Spinal cord (tissue), 10 donors: ENCODE data around the gene UCK2. TPM values are rescaled to one million over a fixed set of nuclear protein-coding genes. Genes with fewer than 3 reads are reported as not detected.

ENCODE experiments used
- DNase-seq, 6 donors: peaks; one replicate each; pipeline versions ENCODE4 v3.0.0 to v3.0.0-alpha.2; 2013 to 2015; ENCODE audit warnings: low spot score in 6 of 6, low read depth in 4 of 6
- H3K27ac ChIP-seq: one replicate; pipeline ENCODE4 v1.5.1; 2013; ENCODE audit warnings: low read depth, low read length, control low read depth
- H3K27me3 ChIP-seq: one replicate; pipeline ENCODE4 v1.6.1; 2013; ENCODE audit warnings: low read length; ENCODE audit not compliant: control insufficient read depth, insufficient read depth
- H3K36me3 ChIP-seq: one replicate; pipeline ENCODE4 v1.6.1; 2013; ENCODE audit warnings: low read length; ENCODE audit not compliant: control insufficient read depth, insufficient read depth
- H3K4me1 ChIP-seq: one replicate; pipeline ENCODE4 v1.6.1; 2013; ENCODE audit warnings: low read length; ENCODE audit not compliant: control insufficient read depth, insufficient read depth
- H3K4me3 ChIP-seq: one replicate; pipeline ENCODE4 v1.5.1; 2013; ENCODE audit warnings: low read depth, low read length, control low read depth
- H3K9me3 ChIP-seq: one replicate; pipeline ENCODE4 v1.6.1; 2013; ENCODE audit warnings: low read length; ENCODE audit not compliant: control insufficient read depth, insufficient read depth
- WGBS: methylation state at CpG from one replicate; pipeline ENCODE4 v1.1.5; 2013; ENCODE audit warnings: missing lambda C conversion rate; ENCODE audit not compliant: insufficient coverage; 5-methylcytosine and 5-hydroxymethylcytosine counted together
- polyA plus RNA-seq, 2 donors: library from polyadenylated mRNA; unstranded; fragments of 120-200 nt; gene quantifications; one replicate each; pipeline ENCODE4 v1.2.1, GENCODE V29; 2013; ENCODE audit not compliant: insufficient read length in 2 of 2
- total RNA-seq, 2 donors: library from RNA; depleted of rRNA in 1 of 2; stranded (reverse); fragments of 120-200 nt in 1 of 2; fragments of >200 nt in 1 of 2; gene quantifications; one replicate each; pipeline versions ENCODE4 v1.2.3 to v1.2.4, GENCODE V29; 2013 to 2014
- donor health status: healthy.

UCK2 gene
- total and polyA plus RNA-seq, 4 donors, result 25.3 to 39.5 (median 27.3) TPM

DNA sequence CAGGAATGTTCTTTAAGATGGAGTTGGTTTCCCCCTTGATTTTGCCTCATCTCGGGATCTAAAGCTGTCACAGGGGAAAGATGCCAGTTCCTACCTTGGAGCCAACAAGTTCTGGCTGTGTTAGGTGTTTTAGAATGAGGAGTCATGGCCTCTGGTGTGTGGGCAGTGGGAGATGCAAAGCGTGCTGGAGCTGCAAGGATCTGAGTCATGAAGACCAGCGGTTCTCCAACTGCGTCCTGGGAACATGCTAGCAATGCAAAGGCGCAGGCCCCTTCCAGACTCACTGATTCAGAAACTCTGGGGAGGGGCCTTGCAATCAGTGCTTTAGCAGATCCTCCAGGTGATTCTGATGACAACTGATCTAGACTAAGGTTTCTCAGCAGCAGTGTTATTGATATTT lies 109.1 kb downstream of the UCK2 start:
- DNase-seq, result no peak
- H3K36me3 ChIP-seq, result no peaks in the 10 kb centered on the region
- no peaks in the 10 kb centered on the region for H3K9me3 ChIP-seq
- H3K4me3 ChIP-seq, result no peak overlapping the region
- no peak overlapping the region for H3K27ac ChIP-seq
- H3K4me1 ChIP-seq, result peaks cover 5% of the 10 kb centered on the region
- no peaks in the 10 kb centered on the region for H3K27me3 ChIP-seq
- 95% methylated on average over 5 of the region's 5 CpGs for WGBS

DNA sequence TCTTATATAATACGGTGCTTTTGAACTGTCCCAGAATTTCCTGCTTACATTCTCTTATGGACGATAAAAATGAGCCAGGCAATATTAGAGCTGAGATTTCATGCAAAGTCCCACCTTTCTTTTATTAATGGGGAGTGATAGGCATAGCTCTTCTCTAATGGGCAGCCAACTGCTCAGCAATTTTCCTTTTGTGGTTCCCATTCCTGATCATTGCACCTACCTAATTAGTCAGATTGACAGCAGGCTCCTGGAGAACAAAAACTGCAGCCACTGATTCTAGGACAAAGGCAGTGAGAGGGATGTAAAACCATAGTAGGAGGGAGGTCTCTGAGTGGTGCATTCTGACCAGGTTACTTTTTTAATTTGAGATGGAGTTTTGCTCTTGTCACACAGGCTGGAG lies 110.4 kb downstream of the UCK2 start:
- 83% methylated on average over 1 of the region's 2 CpGs for WGBS
- Histone ChIP-seq H3K4me1 (peaks cover 5% of the 10 kb centered on the region), H3K27me3 (no peaks in the 10 kb centered on the region), H3K4me3 (no peak overlapping the region), H3K27ac (no peak overlapping the region), H3K9me3 (no peaks in the 10 kb centered on the region), H3K36me3 (no peaks in the 10 kb centered on the region)
- peak in 1 of 6 donors; percentile 54 for DNase-seq

DNA sequence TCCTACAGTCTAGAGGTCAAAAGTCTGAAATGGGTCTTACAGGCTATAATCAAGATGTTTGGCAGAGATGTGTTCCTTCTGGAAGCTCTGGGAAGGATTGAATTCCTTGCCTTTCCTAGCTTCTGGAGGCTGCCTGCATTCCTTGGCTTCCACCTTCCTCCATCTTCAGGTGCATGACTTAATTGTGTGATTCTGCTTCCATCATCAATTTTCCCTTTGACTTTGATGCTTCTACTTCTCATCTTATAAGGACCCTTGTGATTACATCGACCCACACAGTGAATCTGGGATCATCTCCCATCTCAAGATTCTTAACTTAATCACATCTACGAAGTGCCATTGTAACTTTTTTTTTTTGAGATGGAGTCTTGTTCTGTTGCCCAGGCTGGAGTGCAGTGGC lies 111.4 kb downstream of the UCK2 start:
- no peak for DNase-seq
- H3K4me1 ChIP-seq, result peaks cover under 1% of the 10 kb centered on the region
- H3K27me3 ChIP-seq, result no peaks in the 10 kb centered on the region
- H3K4me3 ChIP-seq, result no peak overlapping the region
- H3K36me3 ChIP-seq, result no peaks in the 10 kb centered on the region
- no CpG with 5 or more reads among the region's 2 CpGs for WGBS
- no peaks in the 10 kb centered on the region for H3K9me3 ChIP-seq
- no peak overlapping the region for H3K27ac ChIP-seq

- Histone ChIP-seq H3K9me3 (no peaks in the 10 kb centered on the region), H3K4me1 (no peaks in the 10 kb centered on the region), H3K36me3 (no peaks in the 10 kb centered on the region), H3K4me3 (no peak overlapping the region), H3K27me3 (peaks cover 2% of the 10 kb centered on the region), H3K27ac (no peak overlapping the region)
- WGBS, result 95% methylated on average over 15 of the region's 21 CpGs
- DNase-seq, result no peak
These were observed 114.1 kb downstream of the UCK2 start for GRCh38 chr1:165941531-165941930.

GRCh38 chr1:165942062-165942461 lies 114.6 kb downstream of the UCK2 start:
- Histone ChIP-seq H3K9me3 (no peaks in the 10 kb centered on the region), H3K4me1 (no peaks in the 10 kb centered on the region), H3K27ac (no peak overlapping the region), H3K4me3 (no peak overlapping the region), H3K27me3 (peaks cover 2% of the 10 kb centered on the region), H3K36me3 (no peaks in the 10 kb centered on the region)
- DNase-seq, result no peak
- WGBS, result 51% methylated on average over 2 of the region's 4 CpGs

DNA sequence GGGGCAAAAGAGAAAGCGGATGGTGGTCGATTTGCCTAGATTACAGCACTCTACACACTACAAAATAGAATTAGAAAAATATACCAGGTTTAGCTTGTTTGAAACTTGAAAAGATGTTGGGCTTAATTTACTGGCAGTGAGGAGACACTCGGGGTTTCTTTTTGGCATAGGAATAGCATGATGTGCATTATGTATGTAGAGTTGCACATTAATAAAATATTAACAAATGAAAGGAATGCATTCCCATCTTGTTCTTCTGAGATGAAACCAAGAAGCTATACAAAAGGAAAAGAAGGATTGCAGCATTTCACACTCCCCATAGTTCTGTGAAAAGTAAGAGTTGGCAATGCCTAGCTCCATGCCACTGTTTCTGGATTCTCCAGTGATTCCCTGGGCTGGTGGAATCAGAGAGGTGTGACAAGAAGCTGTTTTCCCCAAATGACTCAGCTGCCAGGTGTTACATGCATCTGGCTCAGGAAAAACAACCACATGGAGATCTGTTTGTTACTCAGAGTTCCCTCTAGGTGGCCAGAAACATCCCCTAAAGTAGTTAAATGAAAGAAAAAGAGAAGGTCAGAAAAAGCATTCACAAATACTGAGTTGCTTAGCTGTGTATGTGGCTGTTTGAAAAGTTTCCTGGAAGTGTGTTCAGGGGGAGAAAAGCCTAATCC lies 115.6 kb downstream of the UCK2 start:
- peak in 1 of 6 donors; percentile 82 for DNase-seq
- no peaks in the 10 kb centered on the region for H3K4me1 ChIP-seq

DNA sequence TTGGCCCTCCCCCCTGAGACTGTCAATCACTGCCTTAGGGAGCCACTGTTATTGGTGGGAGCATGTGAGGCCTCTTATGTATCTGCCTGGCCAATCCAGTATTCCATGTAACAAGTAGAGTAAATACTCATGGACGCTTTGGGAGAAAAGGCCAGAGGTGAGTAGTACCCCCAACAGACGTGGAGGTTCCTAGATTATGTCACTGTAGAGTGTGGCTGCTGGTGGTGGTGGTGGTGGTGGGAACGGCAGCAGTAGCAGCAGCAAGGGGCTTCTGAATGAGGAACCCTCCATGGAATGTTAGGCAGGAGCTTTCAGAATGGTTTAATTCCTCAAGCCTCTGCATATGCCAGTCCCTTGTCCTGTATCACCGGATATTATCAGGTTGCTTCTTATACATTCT lies 118.5 kb downstream of the UCK2 start:
- no peak overlapping the region for H3K27ac ChIP-seq
- DNase-seq, result no peak
- H3K36me3 ChIP-seq, result no peaks in the 10 kb centered on the region
- 92% methylated on average over 2 of the region's 4 CpGs for WGBS
- no peaks in the 10 kb centered on the region for H3K9me3 ChIP-seq
- no peak overlapping the region for H3K4me3 ChIP-seq
- H3K27me3 ChIP-seq, result peaks cover 2% of the 10 kb centered on the region
- no peaks in the 10 kb centered on the region for H3K4me1 ChIP-seq

More for the DNA sequence above, 115.6 kb downstream of the UCK2 start:
- WGBS, result no CpG with 5 or more reads among the region's 3 CpGs
- no peaks in the 10 kb centered on the region for H3K9me3 ChIP-seq
- H3K4me3 ChIP-seq, result no peak overlapping the region
- peaks cover 2% of the 10 kb centered on the region for H3K27me3 ChIP-seq
- no peak overlapping the region for H3K27ac ChIP-seq
- no peaks in the 10 kb centered on the region for H3K36me3 ChIP-seq

DNA sequence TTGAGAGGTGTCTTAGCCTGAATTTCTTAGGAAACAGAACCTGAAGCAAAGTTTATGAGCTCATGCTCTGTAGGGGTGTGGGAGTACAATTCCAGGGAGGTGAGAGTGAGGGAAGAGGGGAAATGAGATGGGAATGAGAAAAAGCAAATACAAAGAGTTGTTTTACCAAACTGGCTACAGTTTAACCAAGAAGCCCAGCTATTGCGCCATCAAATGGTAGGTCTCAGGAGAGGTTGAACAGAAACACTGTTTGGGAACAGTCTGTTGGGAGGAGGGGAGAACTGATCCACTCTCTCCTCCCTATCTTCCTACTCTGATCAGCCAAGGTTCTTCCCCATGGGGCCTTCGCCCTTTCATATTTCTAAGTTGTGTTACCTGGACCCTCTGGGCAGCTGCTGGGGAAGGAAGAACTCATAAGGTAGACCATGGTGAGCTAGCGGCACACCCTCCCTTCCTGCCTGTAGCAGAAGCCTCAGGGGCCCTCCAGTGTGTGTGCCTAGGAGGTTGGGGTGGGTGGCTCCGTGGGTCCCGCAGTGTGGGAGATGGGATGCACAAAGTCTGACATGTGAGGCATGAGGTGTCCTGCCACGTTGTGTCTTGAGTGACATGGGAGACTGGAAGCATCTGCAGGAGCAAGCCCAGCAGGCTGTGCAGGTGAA lies 120.5 kb downstream of the UCK2 start:
- H3K36me3 ChIP-seq, result no peaks in the 10 kb centered on the region

DNA sequence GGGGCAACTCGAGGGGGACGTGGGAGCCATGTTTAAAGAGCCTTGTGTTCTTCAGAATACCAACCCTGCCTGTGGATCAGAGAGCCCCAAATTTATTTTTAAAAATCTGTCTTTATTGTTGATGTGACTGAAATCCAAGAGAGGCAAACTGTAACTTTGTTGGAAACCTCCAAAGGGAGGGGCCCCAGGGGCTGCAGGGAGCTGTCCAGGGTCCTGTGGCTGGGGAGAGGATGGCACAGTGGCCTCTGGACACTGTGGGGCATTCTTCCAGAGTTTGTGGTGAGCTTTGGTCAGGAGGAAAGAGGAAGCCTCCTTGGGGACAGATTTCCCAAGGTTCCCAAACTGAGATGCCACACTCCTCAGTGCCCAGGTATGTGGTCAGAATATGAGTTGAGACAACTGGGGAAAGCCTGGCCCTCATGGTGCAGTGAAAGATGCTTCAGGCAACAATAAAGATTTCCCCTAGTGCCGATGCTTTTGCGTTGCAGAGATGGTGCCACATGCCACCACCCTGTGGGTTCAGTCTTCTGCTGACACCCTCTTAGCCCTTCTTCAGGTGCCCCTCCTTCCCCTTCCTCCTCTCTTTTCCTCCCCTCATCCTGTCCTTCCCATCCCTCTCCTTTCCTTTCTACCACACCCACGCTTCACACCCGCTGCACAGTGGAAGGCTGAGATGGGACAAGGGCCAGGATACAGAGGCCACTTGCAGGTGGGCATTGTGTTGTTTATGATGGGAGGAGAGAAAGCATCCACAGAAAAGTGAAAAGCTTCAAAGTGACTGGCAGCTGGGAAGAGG lies 122.1 kb downstream of the UCK2 start:
- Histone ChIP-seq H3K27ac (no peak overlapping the region), H3K27me3 (peaks cover 2% of the 10 kb centered on the region), H3K4me1 (no peaks in the 10 kb centered on the region), H3K4me3 (no peak overlapping the region), H3K9me3 (no peaks in the 10 kb centered on the region), H3K36me3 (no peaks in the 10 kb centered on the region)
- peak in 1 of 6 donors; percentile 30 for DNase-seq
- 77% methylated on average over 2 of the region's 6 CpGs for WGBS

More for the DNA sequence above, 120.5 kb downstream of the UCK2 start:
- Histone ChIP-seq H3K4me3 (no peak overlapping the region), H3K4me1 (no peaks in the 10 kb centered on the region), H3K27me3 (peaks cover 2% of the 10 kb centered on the region), H3K9me3 (no peaks in the 10 kb centered on the region), H3K27ac (no peak overlapping the region)
- DNase-seq, result no peak
- 93% methylated on average over 4 of the region's 6 CpGs for WGBS
